Osteocyte (in vitro differentiated cells): ENCODE results near the gene RAP2A. TPM values are rescaled to one million over a fixed set of nuclear protein-coding genes. Genes with fewer than 3 reads are reported as not detected.

ENCODE experiments used
- DNase-seq: peaks from one replicate; pipeline ENCODE4 v3.0.0; 2021; ENCODE audit warnings: mixed read lengths; ENCODE audit not compliant: unreplicated experiment; ENCODE audit errors: extremely low spot score
- H3K27ac Mint-ChIP-seq: one replicate; pipeline ENCODE4 v1.8.0; 2021; ENCODE audit warnings: mild to moderate bottlenecking, mixed read lengths; ENCODE audit not compliant: unreplicated experiment
- H3K27me3 Mint-ChIP-seq: one replicate; pipeline ENCODE4 v1.8.0; 2021; ENCODE audit warnings: mixed read lengths; ENCODE audit not compliant: unreplicated experiment
- H3K36me3 Mint-ChIP-seq: one replicate; pipeline ENCODE4 v1.8.0; 2021; ENCODE audit warnings: mixed read lengths; ENCODE audit not compliant: unreplicated experiment
- H3K4me1 Mint-ChIP-seq: one replicate; pipeline ENCODE4 v1.8.0; 2021; ENCODE audit warnings: mixed read lengths; ENCODE audit not compliant: unreplicated experiment
- H3K4me3 Mint-ChIP-seq: one replicate; pipeline ENCODE4 v1.8.0; 2021; ENCODE audit warnings: mild to moderate bottlenecking, moderate library complexity, mixed read lengths; ENCODE audit not compliant: unreplicated experiment
- H3K9me3 Mint-ChIP-seq: one replicate; pipeline ENCODE4 v1.8.0; 2021; ENCODE audit warnings: mixed read lengths; ENCODE audit not compliant: unreplicated experiment
- CTCF ChIP-seq: fragments of 200-600 bp; sonication (generic); IDR thresholded peaks from 2 replicates; pipeline ENCODE4 v1.5.0; 2021; ENCODE audit warnings: antibody characterized with exemption, mild to moderate bottlenecking, moderate library complexity
- total RNA-seq: library from RNA; stranded (reverse); gene quantifications from 2 replicates; pipeline ENCODE4 v1.2.1, GENCODE V29; 2021

The RAP2A gene
- total RNA-seq, 1 donor from 2014 or later, result 27.9 TPM

GRCh38 chr13:97492684-97493371, 58.9 kb downstream of the RAP2A start:
- peaks cover 13% of the 10 kb centered on the region for H3K9me3 Mint-ChIP-seq
- DNase-seq, result no peak
- H3K27me3 Mint-ChIP-seq, result peaks cover under 1% of the 10 kb centered on the region
- H3K4me1 Mint-ChIP-seq, result no peaks in the 10 kb centered on the region
- H3K4me3 Mint-ChIP-seq, result no peak overlapping the region
- H3K27ac Mint-ChIP-seq, result no peak overlapping the region
- H3K36me3 Mint-ChIP-seq, result peaks cover 5% of the 10 kb centered on the region
- no peak for TF ChIP-seq CTCF

- Mint-ChIP-seq H3K27me3 (peaks cover 2% of the 10 kb centered on the region), H3K36me3 (peaks cover 5% of the 10 kb centered on the region), H3K27ac (no peak overlapping the region), H3K9me3 (peaks cover 13% of the 10 kb centered on the region), H3K4me3 (no peak overlapping the region), H3K4me1 (no peaks in the 10 kb centered on the region)
- DNase-seq, result no peak
- no peak for TF ChIP-seq CTCF
Observed at GRCh38 chr13:97493456-97493855, 59.5 kb downstream of the RAP2A start.

GRCh38 chr13:97495678-97496077, 61.7 kb downstream of the RAP2A start:
- no peak overlapping the region for H3K4me3 Mint-ChIP-seq
- peaks cover 6% of the 10 kb centered on the region for H3K9me3 Mint-ChIP-seq
- no peak overlapping the region for H3K27ac Mint-ChIP-seq
- H3K27me3 Mint-ChIP-seq, result peaks cover 3% of the 10 kb centered on the region
- H3K36me3 Mint-ChIP-seq, result peaks cover 5% of the 10 kb centered on the region
- TF ChIP-seq CTCF, result no peak
- DNase-seq, result no peak
- no peaks in the 10 kb centered on the region for H3K4me1 Mint-ChIP-seq

GRCh38 chr13:97496511-97496910, 62.5 kb downstream of the RAP2A start:
- no peak for TF ChIP-seq CTCF
- H3K9me3 Mint-ChIP-seq, result no peaks in the 10 kb centered on the region
- H3K4me3 Mint-ChIP-seq, result no peak overlapping the region
- no peaks in the 10 kb centered on the region for H3K4me1 Mint-ChIP-seq
- DNase-seq, result no peak
- H3K27ac Mint-ChIP-seq, result no peak overlapping the region
- no peaks in the 10 kb centered on the region for H3K36me3 Mint-ChIP-seq
- H3K27me3 Mint-ChIP-seq, result peaks cover 8% of the 10 kb centered on the region

- no peak overlapping the region for H3K4me3 Mint-ChIP-seq
- H3K27ac Mint-ChIP-seq, result no peak overlapping the region
- TF ChIP-seq CTCF, result no peak
- H3K36me3 Mint-ChIP-seq, result no peaks in the 10 kb centered on the region
- DNase-seq, result no peak
- H3K9me3 Mint-ChIP-seq, result no peaks in the 10 kb centered on the region
- H3K27me3 Mint-ChIP-seq, result peaks cover 9% of the 10 kb centered on the region
- no peaks in the 10 kb centered on the region for H3K4me1 Mint-ChIP-seq
Observed at GRCh38 chr13:97497400-97497799, 63.4 kb downstream of the RAP2A start.
